Body of pancreas (tissue), 4 donors: ENCODE results near the gene SCAP.
"Not testable (repeated sequence)": the region's sequence is repeated elsewhere in the genome, so short reads cannot be mapped to it uniquely, and the experiment has no call there.

Experiments
- POLR2A ChIP-seq, 3 donors: fragments of 450-650 bp; IDR thresholded peaks; one replicate each; pipeline ENCODE4 v1.6.1; 2016; ENCODE audit warnings: antibody characterized with exemption in 3 of 3, mild to moderate bottlenecking in 2 of 3
- TF ChIP-seq, protein P1 (sequence below), 7 experiments: fragments of 450-650 bp in 4 of 7; fragments of 200-600 bp in 3 of 7; sonication (generic) in 3 of 7; IDR thresholded peaks; one replicate each; pipeline ENCODE4 v1.5.1; 2016 to 2019; ENCODE audit warnings: antibody characterized with exemption in 7 of 7

DNA sequence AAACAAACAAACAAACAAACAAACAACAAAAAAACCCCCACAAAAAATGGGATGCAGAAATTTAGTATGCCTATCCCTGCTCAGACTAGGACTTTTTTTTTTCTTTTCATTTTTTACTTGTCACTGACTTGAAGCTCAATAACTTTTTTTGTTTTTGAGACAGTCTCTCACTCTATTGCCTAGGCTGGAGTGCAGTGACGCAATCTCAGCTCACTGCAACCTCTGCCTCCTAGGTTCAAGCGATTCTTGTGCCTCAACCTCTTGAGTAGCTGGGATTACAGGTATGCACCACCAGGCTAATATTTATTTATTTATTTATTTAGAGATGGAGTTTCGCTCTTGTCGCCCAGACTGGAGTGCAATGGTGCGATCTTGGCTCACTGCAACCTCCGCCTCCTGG is 29.5 kb upstream of the SCAP start:
- TF ChIP-seq, protein P1, sequence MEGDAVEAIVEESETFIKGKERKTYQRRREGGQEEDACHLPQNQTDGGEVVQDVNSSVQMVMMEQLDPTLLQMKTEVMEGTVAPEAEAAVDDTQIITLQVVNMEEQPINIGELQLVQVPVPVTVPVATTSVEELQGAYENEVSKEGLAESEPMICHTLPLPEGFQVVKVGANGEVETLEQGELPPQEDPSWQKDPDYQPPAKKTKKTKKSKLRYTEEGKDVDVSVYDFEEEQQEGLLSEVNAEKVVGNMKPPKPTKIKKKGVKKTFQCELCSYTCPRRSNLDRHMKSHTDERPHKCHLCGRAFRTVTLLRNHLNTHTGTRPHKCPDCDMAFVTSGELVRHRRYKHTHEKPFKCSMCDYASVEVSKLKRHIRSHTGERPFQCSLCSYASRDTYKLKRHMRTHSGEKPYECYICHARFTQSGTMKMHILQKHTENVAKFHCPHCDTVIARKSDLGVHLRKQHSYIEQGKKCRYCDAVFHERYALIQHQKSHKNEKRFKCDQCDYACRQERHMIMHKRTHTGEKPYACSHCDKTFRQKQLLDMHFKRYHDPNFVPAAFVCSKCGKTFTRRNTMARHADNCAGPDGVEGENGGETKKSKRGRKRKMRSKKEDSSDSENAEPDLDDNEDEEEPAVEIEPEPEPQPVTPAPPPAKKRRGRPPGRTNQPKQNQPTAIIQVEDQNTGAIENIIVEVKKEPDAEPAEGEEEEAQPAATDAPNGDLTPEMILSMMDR (IDR thresholded peaks at IDR 0.05) = not testable (repeated sequence)
- not testable (repeated sequence) for TF ChIP-seq POLR2A (IDR thresholded peaks at IDR 0.05)
